ENCODE measurements around the gene RPL15.

RPL15 gene

GRCh38 chr3:23964537-23965235 is 47.8 kb downstream of the RPL15 start:
- TF ChIP-seq GABPA (IDR thresholded peaks at IDR 0.05; ENCODE audit: low read depth) (no peak), SPI1 (IDR thresholded peaks at IDR 0.05; ENCODE audit: borderline replicate concordance, low read depth) (no peak), CTCF (IDR thresholded peaks at IDR 0.05; ENCODE audit: insufficient read depth, low read length) (no peak), REST (IDR thresholded peaks at IDR 0.05; ENCODE audit: insufficient replicate concordance, low read depth) (no peak), POLR2AphosphoS5 (IDR thresholded peaks at IDR 0.05; ENCODE audit: low read depth) (no peak)
- Histone ChIP-seq H3K27ac (replicated peaks) (no peak overlapping the region), H3K4me3 (replicated peaks; ENCODE audit: insufficient read depth, low read length) (no peak overlapping the region), H3K27me3 (ENCODE audit: insufficient read depth, poor library complexity, severe bottlenecking) (no peaks in the 10 kb centered on the region)
- DNase-seq (ENCODE audit: low read depth in 1 of 2, low spot score in 1 of 2), result no peak

GRCh38 chr3:23966328-23966727 is 49.4 kb downstream of the RPL15 start:
- TF ChIP-seq SPI1 (IDR thresholded peaks at IDR 0.05; ENCODE audit: borderline replicate concordance, low read depth) (no peak), POLR2AphosphoS5 (IDR thresholded peaks at IDR 0.05; ENCODE audit: low read depth) (no peak), REST (IDR thresholded peaks at IDR 0.05; ENCODE audit: insufficient replicate concordance, low read depth) (no peak), CTCF (IDR thresholded peaks at IDR 0.05; ENCODE audit: insufficient read depth, low read length) (no peak), GABPA (IDR thresholded peaks at IDR 0.05; ENCODE audit: low read depth) (no peak)
- DNase-seq (ENCODE audit: low read depth in 1 of 2, low spot score in 1 of 2), result no peak
- Histone ChIP-seq H3K27ac (replicated peaks) (no peak overlapping the region), H3K27me3 (ENCODE audit: insufficient read depth, poor library complexity, severe bottlenecking) (no peaks in the 10 kb centered on the region), H3K4me3 (replicated peaks; ENCODE audit: insufficient read depth, low read length) (no peak overlapping the region)

GRCh38 chr3:23968463-23969184 is 51.7 kb downstream of the RPL15 start:
- no peak overlapping the region for H3K27ac ChIP-seq (replicated peaks)
- TF ChIP-seq CTCF (IDR thresholded peaks at IDR 0.05; ENCODE audit: insufficient read depth, low read length) (no peak), POLR2AphosphoS5 (IDR thresholded peaks at IDR 0.05; ENCODE audit: low read depth) (no peak), GABPA (IDR thresholded peaks at IDR 0.05; ENCODE audit: low read depth) (no peak), REST (IDR thresholded peaks at IDR 0.05; ENCODE audit: insufficient replicate concordance, low read depth) (no peak), SPI1 (IDR thresholded peaks at IDR 0.05; ENCODE audit: borderline replicate concordance, low read depth) (no peak)
- DNase-seq (ENCODE audit: low read depth in 1 of 2, low spot score in 1 of 2), result no peak
- H3K4me3 ChIP-seq (replicated peaks; ENCODE audit: insufficient read depth, low read length), result no peak overlapping the region
- no peaks in the 10 kb centered on the region for H3K27me3 ChIP-seq (ENCODE audit: insufficient read depth, poor library complexity, severe bottlenecking)

Data from HL-60 (cell line).